Parathyroid adenoma (tissue), 2 donors: ENCODE measurements around the gene INAVA.

Experiments used
- H2AFZ ChIP-seq: fragments of 300-600 bp; sonication (generic); one replicate; pipeline ENCODE4 v1.7.0; 2017; ENCODE audit warnings: antibody characterized with exemption, mild to moderate bottlenecking
- H3K27ac ChIP-seq: fragments of 300-600 bp; sonication (generic); one replicate; pipeline ENCODE4 v1.7.0; 2017
- H3K27me3 ChIP-seq: fragments of 300-600 bp; sonication (generic); one replicate; pipeline ENCODE4 v1.7.0; 2017; ENCODE audit warnings: low read length; ENCODE audit not compliant: control insufficient read depth, insufficient read depth
- H3K36me3 ChIP-seq: fragments of 300-600 bp; sonication (generic); one replicate; pipeline ENCODE4 v1.7.0; 2017; ENCODE audit warnings: low read length; ENCODE audit not compliant: control insufficient read depth, insufficient read depth
- H3K4me1 ChIP-seq: fragments of 300-600 bp; sonication (generic); one replicate; pipeline ENCODE4 v1.7.0; 2017; ENCODE audit warnings: control low read depth
- H3K4me2 ChIP-seq: fragments of 300-600 bp; sonication (generic); one replicate; pipeline ENCODE4 v1.7.0; 2017; ENCODE audit warnings: low read length
- H3K4me3 ChIP-seq: fragments of 300-600 bp; sonication (generic); one replicate; pipeline ENCODE4 v1.7.0; 2017; ENCODE audit warnings: low read depth, low read length
- H3K79me2 ChIP-seq: fragments of 300-600 bp; sonication (generic); one replicate; pipeline ENCODE4 v1.7.0; 2017; ENCODE audit warnings: control low read depth
- H3K9ac ChIP-seq: fragments of 300-600 bp; sonication (generic); one replicate; pipeline ENCODE4 v1.7.0; 2017; ENCODE audit warnings: mild to moderate bottlenecking
- H3K9me3 ChIP-seq: fragments of 300-600 bp; sonication (generic); one replicate; pipeline ENCODE4 v1.7.0; 2017; ENCODE audit warnings: low read length; ENCODE audit not compliant: control insufficient read depth
- CTCF ChIP-seq: fragments of 300-600 bp; sonication (generic); IDR thresholded peaks from one replicate; pipeline ENCODE4 v1.7.0; 2017; ENCODE audit warnings: antibody characterized with exemption, mild to moderate bottlenecking
- donor health status: primary hyperparathyroidism.

INAVA gene

GRCh38 chr1:200912737-200913407 is 18.2 kb downstream of the INAVA start:
- Histone ChIP-seq H3K36me3 (no peaks in the 10 kb centered on the region), H3K27ac (no peak overlapping the region), H3K4me2 (no peak overlapping the region), H3K79me2 (no peaks in the 10 kb centered on the region), H3K4me1 (no peaks in the 10 kb centered on the region), H3K4me3 (no peak overlapping the region), H3K27me3 (no peaks in the 10 kb centered on the region), H2AFZ (no peak overlapping the region), H3K9me3 (no peaks in the 10 kb centered on the region), H3K9ac (no peak overlapping the region)
- no peak for TF ChIP-seq CTCF

DNA sequence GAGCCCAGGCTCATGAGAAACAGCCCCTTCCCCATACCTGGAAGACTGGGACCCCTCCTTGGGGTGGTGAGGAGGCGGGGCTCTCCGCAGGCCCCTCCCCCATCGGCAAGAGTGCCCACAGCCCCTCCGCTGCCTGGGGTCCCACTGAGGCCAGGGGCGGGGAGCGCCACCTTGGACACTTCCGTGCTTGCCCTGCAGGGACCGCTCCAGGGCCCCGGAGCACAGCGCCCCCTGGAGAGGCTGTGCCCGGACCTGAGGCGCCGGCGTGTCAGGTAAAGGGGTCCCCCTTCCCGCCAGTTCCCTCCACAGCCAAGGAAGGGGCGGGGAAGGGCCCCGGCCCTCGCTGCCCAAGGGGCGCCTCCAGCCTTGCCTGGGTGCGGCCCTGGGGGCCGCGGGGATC is 21.5 kb downstream of the INAVA start:
- no peak overlapping the region for H3K4me2 ChIP-seq
- no peaks in the 10 kb centered on the region for H3K9me3 ChIP-seq
- no peak for TF ChIP-seq CTCF
- no peaks in the 10 kb centered on the region for H3K79me2 ChIP-seq
- H3K4me1 ChIP-seq: no peaks in the 10 kb centered on the region
- no peak overlapping the region for H3K4me3 ChIP-seq
- H2AFZ ChIP-seq: no peak overlapping the region
- no peaks in the 10 kb centered on the region for H3K36me3 ChIP-seq
- no peaks in the 10 kb centered on the region for H3K27me3 ChIP-seq
- H3K9ac ChIP-seq: no peak overlapping the region
- no peak overlapping the region for H3K27ac ChIP-seq

DNA sequence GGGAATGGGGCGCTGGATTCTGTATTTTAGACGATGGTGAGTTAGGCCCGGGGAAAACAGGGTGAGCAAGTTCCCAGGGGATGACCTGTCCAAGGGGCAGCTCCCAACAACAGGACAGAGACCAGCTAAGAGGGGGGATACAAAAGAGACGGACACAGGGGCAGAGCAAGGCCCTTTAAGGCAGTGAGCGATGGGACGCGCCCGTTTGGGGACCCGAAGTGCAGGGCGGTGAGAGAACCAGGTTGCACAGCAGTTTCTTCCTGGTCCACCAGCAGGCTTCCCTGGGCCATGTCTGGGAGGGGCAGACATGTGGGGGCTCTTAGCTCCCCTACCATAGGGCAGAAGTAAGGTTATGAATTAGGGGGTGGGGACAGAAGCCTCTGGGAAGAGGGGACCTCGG is 22.0 kb downstream of the INAVA start:
- no peaks in the 10 kb centered on the region for H3K9me3 ChIP-seq
- TF ChIP-seq CTCF: no peak

GRCh38 chr1:200917291-200917817 is 22.7 kb downstream of the INAVA start:
- H3K36me3 ChIP-seq: no peaks in the 10 kb centered on the region
- no peak overlapping the region for H3K4me3 ChIP-seq
- H3K27ac ChIP-seq: no peak overlapping the region
- H3K9ac ChIP-seq: no peak overlapping the region
- H3K4me2 ChIP-seq: no peak overlapping the region
- no peaks in the 10 kb centered on the region for H3K27me3 ChIP-seq
- no peaks in the 10 kb centered on the region for H3K9me3 ChIP-seq
- no peaks in the 10 kb centered on the region for H3K79me2 ChIP-seq
- TF ChIP-seq CTCF: no peak
- H3K4me1 ChIP-seq: no peaks in the 10 kb centered on the region
- no peak overlapping the region for H2AFZ ChIP-seq

More for the DNA sequence above, 22.0 kb downstream of the INAVA start:
- no peak overlapping the region for H3K9ac ChIP-seq
- no peak overlapping the region for H3K4me2 ChIP-seq
- H3K27me3 ChIP-seq: no peaks in the 10 kb centered on the region
- H3K4me3 ChIP-seq: no peak overlapping the region
- no peaks in the 10 kb centered on the region for H3K4me1 ChIP-seq
- no peaks in the 10 kb centered on the region for H3K79me2 ChIP-seq
- H3K36me3 ChIP-seq: no peaks in the 10 kb centered on the region
- no peak overlapping the region for H3K27ac ChIP-seq
- no peak overlapping the region for H2AFZ ChIP-seq

GRCh38 chr1:200918006-200918405 is 23.3 kb downstream of the INAVA start:
- H3K9ac ChIP-seq: no peak overlapping the region
- no peak overlapping the region for H3K4me2 ChIP-seq
- TF ChIP-seq CTCF: no peak
- no peak overlapping the region for H2AFZ ChIP-seq
- no peaks in the 10 kb centered on the region for H3K9me3 ChIP-seq
- H3K4me1 ChIP-seq: no peaks in the 10 kb centered on the region
- H3K27me3 ChIP-seq: no peaks in the 10 kb centered on the region
- no peak overlapping the region for H3K4me3 ChIP-seq
- H3K36me3 ChIP-seq: no peaks in the 10 kb centered on the region
- no peaks in the 10 kb centered on the region for H3K79me2 ChIP-seq
- no peak overlapping the region for H3K27ac ChIP-seq
